ENCODE results near the gene TAS2R46.

GRCh38 chr12:11022520-11022919, 39.6 kb downstream of the TAS2R46 start, which contains the start of gene TAS2R19:
- TF ChIP-seq SIN3A (IDR thresholded peaks at IDR 0.05; ENCODE audit: borderline replicate concordance, insufficient read depth, low read depth, low read length): no peak
- TF ChIP-seq, protein P1, sequence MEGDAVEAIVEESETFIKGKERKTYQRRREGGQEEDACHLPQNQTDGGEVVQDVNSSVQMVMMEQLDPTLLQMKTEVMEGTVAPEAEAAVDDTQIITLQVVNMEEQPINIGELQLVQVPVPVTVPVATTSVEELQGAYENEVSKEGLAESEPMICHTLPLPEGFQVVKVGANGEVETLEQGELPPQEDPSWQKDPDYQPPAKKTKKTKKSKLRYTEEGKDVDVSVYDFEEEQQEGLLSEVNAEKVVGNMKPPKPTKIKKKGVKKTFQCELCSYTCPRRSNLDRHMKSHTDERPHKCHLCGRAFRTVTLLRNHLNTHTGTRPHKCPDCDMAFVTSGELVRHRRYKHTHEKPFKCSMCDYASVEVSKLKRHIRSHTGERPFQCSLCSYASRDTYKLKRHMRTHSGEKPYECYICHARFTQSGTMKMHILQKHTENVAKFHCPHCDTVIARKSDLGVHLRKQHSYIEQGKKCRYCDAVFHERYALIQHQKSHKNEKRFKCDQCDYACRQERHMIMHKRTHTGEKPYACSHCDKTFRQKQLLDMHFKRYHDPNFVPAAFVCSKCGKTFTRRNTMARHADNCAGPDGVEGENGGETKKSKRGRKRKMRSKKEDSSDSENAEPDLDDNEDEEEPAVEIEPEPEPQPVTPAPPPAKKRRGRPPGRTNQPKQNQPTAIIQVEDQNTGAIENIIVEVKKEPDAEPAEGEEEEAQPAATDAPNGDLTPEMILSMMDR (IDR thresholded peaks at IDR 0.05): no peak
- TF ChIP-seq POLR2AphosphoS5 (IDR thresholded peaks at IDR 0.05; ENCODE audit: low read depth, low read length): no peak
- no peak for TF ChIP-seq TCF7L2 (IDR thresholded peaks at IDR 0.05; ENCODE audit: low read depth, low read length)
- TF ChIP-seq, protein P2, sequence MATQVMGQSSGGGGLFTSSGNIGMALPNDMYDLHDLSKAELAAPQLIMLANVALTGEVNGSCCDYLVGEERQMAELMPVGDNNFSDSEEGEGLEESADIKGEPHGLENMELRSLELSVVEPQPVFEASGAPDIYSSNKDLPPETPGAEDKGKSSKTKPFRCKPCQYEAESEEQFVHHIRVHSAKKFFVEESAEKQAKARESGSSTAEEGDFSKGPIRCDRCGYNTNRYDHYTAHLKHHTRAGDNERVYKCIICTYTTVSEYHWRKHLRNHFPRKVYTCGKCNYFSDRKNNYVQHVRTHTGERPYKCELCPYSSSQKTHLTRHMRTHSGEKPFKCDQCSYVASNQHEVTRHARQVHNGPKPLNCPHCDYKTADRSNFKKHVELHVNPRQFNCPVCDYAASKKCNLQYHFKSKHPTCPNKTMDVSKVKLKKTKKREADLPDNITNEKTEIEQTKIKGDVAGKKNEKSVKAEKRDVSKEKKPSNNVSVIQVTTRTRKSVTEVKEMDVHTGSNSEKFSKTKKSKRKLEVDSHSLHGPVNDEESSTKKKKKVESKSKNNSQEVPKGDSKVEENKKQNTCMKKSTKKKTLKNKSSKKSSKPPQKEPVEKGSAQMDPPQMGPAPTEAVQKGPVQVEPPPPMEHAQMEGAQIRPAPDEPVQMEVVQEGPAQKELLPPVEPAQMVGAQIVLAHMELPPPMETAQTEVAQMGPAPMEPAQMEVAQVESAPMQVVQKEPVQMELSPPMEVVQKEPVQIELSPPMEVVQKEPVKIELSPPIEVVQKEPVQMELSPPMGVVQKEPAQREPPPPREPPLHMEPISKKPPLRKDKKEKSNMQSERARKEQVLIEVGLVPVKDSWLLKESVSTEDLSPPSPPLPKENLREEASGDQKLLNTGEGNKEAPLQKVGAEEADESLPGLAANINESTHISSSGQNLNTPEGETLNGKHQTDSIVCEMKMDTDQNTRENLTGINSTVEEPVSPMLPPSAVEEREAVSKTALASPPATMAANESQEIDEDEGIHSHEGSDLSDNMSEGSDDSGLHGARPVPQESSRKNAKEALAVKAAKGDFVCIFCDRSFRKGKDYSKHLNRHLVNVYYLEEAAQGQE (IDR thresholded peaks at IDR 0.05; ENCODE audit: insufficient read depth in 1 of 2, low read depth in 2 of 2, low read length in 1 of 2): no peak
